Measurements from ENCODE around the gene NOSIP.
"Not testable (repeated sequence)": the region's sequence is repeated elsewhere in the genome, so short reads cannot be mapped to it uniquely, and the experiment has no call there.

The NOSIP gene

DNA sequence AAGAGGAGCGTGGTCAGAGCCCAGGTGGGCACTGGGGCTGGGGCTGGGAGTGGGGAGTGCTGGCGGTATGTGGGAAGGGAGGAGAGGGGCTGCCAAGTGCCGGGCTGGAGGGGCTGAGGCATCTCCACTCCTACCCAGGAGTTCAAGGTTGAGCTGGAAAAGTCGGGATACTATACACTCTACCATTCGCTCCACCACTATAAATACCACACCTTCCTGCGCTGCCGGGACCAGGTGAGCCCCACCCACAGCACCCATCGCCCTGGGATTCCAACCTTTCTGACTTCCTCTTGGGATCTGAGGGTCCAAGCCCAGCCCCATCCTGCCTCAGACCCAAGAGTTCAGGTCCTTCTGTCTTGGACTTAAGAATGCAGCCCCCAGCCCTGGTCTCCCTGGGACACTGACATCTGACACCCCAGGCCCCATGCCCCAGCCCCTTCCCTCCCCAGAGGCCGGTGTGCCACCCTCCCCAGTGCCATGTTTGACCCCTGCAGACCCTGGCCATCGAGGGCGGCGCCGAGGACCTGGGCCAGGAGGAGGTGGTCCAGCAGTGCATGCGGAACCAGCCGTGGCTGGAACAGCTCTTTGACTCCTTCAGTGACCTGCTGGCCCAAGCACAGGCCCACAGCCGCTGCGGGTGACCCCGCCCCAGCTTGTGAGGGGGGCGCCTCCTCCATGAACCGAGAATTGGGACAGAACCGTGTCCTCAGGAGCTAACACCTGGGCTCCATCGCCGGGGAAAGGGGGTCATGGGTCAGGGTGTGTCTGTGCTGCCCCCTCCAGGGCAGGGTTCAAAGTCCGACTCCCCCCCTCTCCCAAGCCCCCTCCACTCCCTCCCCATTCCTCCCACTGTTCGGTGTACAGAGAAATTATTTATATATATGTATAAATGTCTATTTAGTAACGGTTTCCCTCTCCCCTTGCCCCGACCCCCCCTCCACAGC is 44.9 kb upstream of the NOSIP start:
- Histone ChIP-seq H3K4me3 (replicated peaks; ENCODE audit: insufficient read depth, low read length) (no peak overlapping the region), H3K27me3 (ENCODE audit: insufficient read depth, poor library complexity, severe bottlenecking) (no peaks in the 10 kb centered on the region), H3K27ac (replicated peaks) (no peak overlapping the region)
- no peak for DNase-seq (ENCODE audit: low read depth in 1 of 2, low spot score in 1 of 2)
- TF ChIP-seq CTCF (IDR thresholded peaks at IDR 0.05; ENCODE audit: insufficient read depth, low read length) (no peak), SPI1 (IDR thresholded peaks at IDR 0.05; ENCODE audit: borderline replicate concordance, low read depth) (no peak), POLR2AphosphoS5 (IDR thresholded peaks at IDR 0.05; ENCODE audit: low read depth) (no peak), GABPA (IDR thresholded peaks at IDR 0.05; ENCODE audit: low read depth) (no peak)
- TF ChIP-seq, protein P1, sequence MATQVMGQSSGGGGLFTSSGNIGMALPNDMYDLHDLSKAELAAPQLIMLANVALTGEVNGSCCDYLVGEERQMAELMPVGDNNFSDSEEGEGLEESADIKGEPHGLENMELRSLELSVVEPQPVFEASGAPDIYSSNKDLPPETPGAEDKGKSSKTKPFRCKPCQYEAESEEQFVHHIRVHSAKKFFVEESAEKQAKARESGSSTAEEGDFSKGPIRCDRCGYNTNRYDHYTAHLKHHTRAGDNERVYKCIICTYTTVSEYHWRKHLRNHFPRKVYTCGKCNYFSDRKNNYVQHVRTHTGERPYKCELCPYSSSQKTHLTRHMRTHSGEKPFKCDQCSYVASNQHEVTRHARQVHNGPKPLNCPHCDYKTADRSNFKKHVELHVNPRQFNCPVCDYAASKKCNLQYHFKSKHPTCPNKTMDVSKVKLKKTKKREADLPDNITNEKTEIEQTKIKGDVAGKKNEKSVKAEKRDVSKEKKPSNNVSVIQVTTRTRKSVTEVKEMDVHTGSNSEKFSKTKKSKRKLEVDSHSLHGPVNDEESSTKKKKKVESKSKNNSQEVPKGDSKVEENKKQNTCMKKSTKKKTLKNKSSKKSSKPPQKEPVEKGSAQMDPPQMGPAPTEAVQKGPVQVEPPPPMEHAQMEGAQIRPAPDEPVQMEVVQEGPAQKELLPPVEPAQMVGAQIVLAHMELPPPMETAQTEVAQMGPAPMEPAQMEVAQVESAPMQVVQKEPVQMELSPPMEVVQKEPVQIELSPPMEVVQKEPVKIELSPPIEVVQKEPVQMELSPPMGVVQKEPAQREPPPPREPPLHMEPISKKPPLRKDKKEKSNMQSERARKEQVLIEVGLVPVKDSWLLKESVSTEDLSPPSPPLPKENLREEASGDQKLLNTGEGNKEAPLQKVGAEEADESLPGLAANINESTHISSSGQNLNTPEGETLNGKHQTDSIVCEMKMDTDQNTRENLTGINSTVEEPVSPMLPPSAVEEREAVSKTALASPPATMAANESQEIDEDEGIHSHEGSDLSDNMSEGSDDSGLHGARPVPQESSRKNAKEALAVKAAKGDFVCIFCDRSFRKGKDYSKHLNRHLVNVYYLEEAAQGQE (IDR thresholded peaks at IDR 0.05; ENCODE audit: insufficient replicate concordance, low read depth) = no peak

DNA sequence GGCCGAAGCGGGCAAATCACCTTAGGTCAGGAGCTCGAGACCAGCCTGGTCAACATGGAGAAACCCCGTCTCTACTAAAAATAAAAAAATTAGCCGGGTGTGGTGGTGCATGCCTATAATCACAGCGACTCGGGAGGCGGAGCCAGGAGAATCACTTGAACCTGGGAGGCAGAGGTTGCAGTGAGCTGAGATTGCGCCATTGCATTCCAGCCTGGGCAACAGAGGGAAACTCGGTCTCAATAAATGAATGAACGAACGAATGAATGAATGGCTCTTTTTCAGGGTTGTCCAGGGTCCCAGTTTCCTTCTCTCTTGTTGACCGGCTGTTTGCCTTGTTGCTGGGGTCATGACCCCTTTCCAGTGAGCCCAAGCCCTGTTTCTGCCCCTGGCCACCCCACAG is 37.5 kb upstream of the NOSIP start:
- not testable (repeated sequence) for H3K27me3 ChIP-seq (ENCODE audit: insufficient read depth, poor library complexity, severe bottlenecking); DNase-seq (ENCODE audit: low read depth in 1 of 2, low spot score in 1 of 2); H3K27ac ChIP-seq (replicated peaks); H3K4me3 ChIP-seq (replicated peaks; ENCODE audit: insufficient read depth, low read length)

DNA sequence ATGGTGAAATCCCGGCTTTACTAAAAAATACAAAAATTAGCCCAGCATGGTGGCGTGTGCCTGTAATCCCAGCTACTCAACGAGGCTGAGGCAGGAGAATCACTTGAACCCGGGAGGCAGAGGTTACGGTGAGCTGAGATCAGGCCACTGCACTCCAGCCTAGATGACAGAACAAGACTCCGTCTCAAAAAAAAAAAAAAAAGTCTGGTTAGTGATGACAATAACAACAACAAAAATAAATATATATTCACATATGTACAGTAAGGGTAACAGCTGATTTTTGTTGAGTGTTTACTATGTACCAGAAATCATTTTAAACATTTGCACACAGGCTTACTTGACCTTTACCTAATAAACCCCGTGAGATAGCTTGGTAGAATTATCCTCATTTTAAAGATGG is 36.6 kb upstream of the NOSIP start:
- DNase-seq (ENCODE audit: low read depth in 1 of 2, low spot score in 1 of 2) = no peak
- TF ChIP-seq GABPA (IDR thresholded peaks at IDR 0.05; ENCODE audit: low read depth) (no peak), POLR2AphosphoS5 (IDR thresholded peaks at IDR 0.05; ENCODE audit: low read depth) (no peak)
- TF ChIP-seq, protein P1 (IDR thresholded peaks at IDR 0.05; ENCODE audit: insufficient replicate concordance, low read depth) = no peak
- H3K27ac ChIP-seq (replicated peaks) = no peak overlapping the region
- no peaks in the 10 kb centered on the region for H3K27me3 ChIP-seq (ENCODE audit: insufficient read depth, poor library complexity, severe bottlenecking)
- no peak overlapping the region for H3K4me3 ChIP-seq (replicated peaks; ENCODE audit: insufficient read depth, low read length)

- no peak for DNase-seq (ENCODE audit: low read depth in 1 of 2, low spot score in 1 of 2)
- H3K27ac ChIP-seq (replicated peaks) = no peak overlapping the region
- no peak overlapping the region for H3K4me3 ChIP-seq (replicated peaks; ENCODE audit: insufficient read depth, low read length)
- no peaks in the 10 kb centered on the region for H3K27me3 ChIP-seq (ENCODE audit: insufficient read depth, poor library complexity, severe bottlenecking)
- TF ChIP-seq, protein P1 (IDR thresholded peaks at IDR 0.05; ENCODE audit: insufficient replicate concordance, low read depth) = no peak
Measured at GRCh38 chr19:49616532-49616931, 36.2 kb upstream of the NOSIP start.
